HG03520 (cell line): ENCODE results near the gene COMMD9.
A peak's percentile ranks its signal among the peaks of the same experiment; 100 is the strongest.

Experiments
- ATAC-seq: cut with Tn5 transposase; IDR thresholded peaks from one replicate; pipeline ENCODE4 v1.9.1; 2021; ENCODE audit warnings: mild to moderate bottlenecking, moderate library complexity; ENCODE audit not compliant: unreplicated experiment

COMMD9 gene

DNA sequence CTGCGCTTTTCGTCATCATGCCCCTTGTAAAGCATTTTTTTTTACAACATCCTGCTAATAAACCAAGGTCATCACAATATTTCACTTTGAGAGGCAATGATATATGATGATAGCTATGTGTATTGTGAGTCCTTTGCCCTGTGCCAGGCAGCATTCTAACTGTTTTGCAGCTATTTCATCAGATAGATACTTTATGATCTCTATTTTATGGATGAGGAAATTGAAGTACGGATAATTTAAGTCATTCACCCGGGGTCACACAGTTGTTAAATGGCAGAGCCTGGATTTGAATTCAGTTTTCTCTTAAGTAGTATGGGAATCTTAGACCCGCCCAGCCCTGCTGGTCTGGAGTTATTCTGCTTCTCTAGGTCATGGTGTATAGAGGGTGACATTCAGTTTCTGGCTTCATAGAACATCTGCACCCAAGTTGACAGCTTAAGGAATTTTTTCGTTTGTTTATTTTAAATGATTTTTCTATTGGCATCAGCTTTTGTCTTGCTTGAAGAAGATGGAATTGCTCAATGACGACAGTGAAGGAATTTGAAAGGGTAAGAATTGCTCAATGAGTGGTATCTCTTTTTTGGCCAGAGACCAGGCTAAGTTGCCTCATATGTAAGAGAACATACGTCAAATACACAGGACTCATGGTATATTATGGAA is 7.8 kb upstream of the COMMD9 start:
- no peak for ATAC-seq

DNA sequence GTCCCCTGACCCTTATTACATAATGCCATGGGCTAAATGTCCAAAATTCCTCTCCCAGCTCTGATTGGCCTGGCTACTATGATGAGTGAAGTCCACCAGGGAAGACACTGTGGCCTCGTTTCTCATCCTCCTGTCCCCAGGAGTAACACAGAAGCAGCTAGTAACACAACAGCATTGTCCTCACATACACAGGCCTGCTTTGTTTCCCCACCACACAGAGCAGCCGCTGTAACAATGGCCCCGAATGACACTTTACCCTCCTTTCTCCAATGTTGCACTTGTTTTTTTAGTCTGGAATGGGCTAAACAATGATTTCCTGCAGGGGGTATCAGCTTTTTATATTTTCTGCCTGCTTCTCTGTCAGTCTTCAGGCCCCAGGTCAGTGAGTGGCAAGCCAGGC is 6.7 kb upstream of the COMMD9 start, which contains the start of gene PRR5L:
Gene PRR5L, plus strand, starts transcription at position 363 of the 400 bp plus-strand sequence. CDS start 104,834 bp downstream, outside the sequence.
- no peak for ATAC-seq

GRCh38 chr11:36292311-36292722 is 3.1 kb upstream of the COMMD9 start:
- peak; percentile 45 for ATAC-seq

GRCh38 chr11:36288442-36289225 is 590 bp downstream of the COMMD9 start:
- ATAC-seq, result no peak

- ATAC-seq, result no peak
Measured at GRCh38 chr11:36282926-36283325, 6.3 kb downstream of the COMMD9 start.

GRCh38 chr11:36281850-36282249 is 7.4 kb downstream of the COMMD9 start:
- ATAC-seq, result no peak

GRCh38 chr11:36280531-36280930 is 8.7 kb downstream of the COMMD9 start:
- ATAC-seq, result no peak

GRCh38 chr11:36278531-36279282 is 10.5 kb downstream of the COMMD9 start:
- ATAC-seq, result no peak

GRCh38 chr11:36274414-36274813 is 14.8 kb downstream of the COMMD9 start:
- no peak for ATAC-seq

- no peak for ATAC-seq
Measured at GRCh38 chr11:36273110-36273509, 16.1 kb downstream of the COMMD9 start.

DNA sequence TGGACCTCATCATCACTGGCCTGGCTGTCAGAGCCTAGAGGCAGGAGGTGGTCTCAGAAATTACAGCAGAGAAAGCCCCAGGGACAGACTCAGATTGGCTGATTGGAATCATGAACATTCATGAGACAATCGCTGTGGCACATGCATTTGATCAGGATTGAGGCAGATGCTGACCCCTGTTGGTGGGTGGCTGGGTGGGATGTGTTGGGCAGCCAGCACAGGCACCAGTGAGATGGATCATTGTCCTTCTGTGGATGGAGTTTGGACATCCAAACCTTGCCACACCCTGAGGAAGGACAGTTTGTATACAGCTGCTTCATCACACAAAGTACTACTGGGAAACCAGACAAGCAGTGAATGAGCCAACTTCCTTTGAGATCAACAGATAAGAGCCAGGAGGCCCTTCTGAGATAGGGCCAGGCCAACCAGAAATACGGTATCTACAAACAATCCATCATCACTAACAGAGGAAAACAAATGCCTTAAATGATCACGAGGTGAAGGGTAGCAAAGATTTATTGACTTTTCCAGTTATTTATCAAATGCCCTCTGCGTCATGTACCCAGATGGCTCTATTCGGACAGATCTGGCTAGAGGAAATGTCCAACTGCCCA is 17.3 kb downstream of the COMMD9 start:
- ATAC-seq, result no peak

DNA sequence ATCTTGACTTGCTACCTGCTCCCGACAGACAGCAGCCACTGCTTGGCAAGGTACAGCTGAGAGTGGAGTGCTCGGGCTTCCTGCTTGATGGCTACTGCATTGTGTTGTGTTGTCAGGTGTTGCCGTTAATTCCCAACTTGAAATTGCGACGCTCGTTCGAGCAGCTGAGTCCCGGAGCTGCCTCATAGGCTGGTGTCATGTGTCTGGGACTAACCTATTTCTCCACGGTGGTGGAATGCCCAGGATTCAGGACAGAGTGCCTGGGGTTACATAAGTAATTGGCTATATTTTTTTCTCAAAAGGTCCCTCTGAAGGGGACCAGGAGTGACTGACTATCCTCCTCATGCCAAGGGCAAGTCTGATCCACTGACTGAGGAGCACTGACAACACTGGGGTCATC is 18.5 kb downstream of the COMMD9 start:
- ATAC-seq, result no peak

- ATAC-seq, result no peak
Measured at GRCh38 chr11:36268337-36268985, 20.8 kb downstream of the COMMD9 start.

GRCh38 chr11:36266767-36267166 is 22.5 kb downstream of the COMMD9 start:
- ATAC-seq, result no peak

DNA sequence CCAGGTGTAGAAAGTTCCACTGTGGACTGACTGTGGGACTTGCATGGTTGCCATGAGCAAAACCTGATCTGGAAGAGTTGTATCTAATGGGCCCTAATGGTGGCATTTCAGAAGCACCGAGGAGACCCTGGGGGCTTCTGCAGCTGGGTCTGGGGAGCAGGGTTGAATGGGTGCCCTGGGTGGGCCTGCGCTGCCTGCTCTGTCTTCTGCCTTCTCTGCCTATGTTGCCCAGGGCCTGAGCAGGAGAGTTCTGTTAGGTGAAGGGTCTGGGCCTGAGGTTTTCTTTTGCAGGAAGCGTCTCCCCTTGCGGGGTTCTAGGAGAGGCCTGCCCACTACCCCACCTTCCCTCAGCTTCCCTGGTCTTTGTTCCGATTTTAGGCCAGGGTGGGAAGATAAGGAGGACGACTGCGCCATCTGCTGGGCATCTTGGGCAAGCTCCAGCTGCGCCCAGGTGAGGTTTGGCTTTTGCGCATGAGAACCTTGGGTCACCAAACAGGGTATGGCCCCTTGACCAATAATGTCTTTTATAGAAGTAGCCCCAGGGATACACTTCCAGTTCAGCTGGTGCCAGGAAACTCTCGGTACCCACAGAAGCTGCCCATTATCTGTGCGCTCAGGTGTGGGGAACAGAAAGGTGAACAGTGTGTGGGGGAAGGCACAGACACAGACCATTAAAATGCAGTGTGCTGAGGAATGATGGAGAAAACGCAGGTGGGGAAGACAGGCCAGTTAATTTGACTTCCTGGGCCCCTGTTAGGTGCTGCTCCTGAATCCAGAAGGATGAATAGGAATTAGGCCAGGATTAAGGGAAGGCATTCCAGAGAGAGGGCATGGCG is 23.2 kb downstream of the COMMD9 start:
- ATAC-seq, result no peak

DNA sequence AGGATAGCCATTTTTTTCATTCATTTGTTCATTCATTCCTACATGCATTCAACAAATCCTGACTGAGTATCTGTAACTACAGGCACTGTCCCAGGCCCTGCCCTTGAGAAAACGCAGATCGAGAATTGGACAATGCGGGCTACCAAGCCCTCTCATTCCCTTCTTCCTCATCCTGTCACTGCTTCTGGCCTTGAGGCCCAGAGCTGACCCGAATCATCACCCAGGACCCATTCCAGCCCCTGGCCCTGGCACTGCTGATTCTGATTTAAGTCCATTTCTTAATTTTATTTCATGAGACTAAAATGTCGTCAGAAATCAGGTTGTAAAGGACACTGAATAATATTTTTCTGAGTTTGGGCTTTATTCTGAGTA is 24.3 kb downstream of the COMMD9 start:
- no peak for ATAC-seq

DNA sequence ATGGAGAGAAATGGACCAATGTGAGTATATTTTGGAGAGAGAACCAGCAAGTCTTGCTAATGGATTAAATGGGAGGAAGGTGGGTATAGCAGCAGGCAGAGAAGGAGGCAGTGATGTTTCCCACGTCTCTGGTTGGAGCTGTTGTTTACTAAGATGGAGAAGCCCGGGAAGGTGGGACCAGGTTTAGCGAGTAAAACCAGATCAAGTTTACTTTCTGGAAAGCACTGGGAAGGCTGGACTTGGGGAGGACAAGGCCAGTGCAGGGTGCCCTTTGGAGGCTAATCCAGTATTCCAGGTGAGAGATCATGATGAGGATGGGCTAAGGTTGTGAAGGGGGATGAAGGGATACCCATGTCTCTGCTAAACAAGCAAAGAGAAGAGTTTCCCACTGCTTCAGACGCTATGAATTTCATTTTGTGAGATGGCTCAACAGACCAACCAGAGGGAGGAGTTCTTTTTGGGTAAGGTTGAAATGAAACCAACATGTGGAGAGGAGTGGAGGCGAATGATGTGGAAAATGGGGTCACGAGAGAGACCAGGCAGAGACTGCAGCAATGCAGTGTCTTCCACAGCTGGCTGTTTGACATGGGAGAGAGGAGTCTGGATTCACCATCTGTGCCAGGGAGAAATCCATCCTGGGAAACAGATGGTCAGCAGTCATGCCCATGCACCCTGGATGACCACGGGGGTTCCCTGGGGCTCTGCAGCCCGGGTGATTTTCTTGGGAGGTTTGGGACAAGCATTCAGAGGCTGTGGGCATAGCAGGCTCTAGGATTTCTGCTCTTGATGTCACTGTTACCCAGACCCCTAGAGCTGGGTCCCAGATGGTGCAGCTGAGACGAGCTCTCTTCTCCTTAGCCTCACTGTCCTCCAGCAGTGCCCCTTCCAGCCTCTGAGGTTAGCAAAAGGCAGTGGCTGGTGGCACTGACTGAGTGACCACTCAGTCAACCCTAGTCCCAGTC is 24.9 kb downstream of the COMMD9 start:
- no peak for ATAC-seq

DNA sequence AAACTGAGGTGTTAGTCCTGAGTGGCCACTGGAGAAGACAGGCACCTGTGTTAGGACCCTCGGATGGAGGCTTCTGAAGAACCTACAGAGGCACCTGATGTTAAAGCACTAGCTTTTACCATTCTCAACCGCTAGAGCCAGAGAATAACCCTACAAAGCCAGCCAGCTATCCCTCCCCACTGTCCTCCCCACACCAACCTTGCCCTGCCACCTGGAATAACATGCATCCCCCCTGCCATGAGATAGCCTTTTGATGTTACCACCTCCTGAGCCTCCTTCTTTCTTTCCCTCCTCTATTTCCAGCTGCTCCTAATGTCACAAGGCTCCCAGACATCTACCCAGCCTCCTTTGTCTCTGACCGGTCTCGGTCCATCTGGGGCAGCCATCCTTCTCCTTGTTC is 28.1 kb downstream of the COMMD9 start:
- no peak for ATAC-seq
